Fibroblast of the aortic adventitia (primary cell): ENCODE data around the gene PPP1CC. TPM values are rescaled to one million over a fixed set of nuclear protein-coding genes. Genes with fewer than 3 reads are reported as not detected.
"Not testable (repeated sequence)": the region's sequence is repeated elsewhere in the genome, so short reads cannot be mapped to it uniquely, and the experiment has no call there.

ENCODE experiments used
- DNase-seq: peaks from one replicate; pipeline ENCODE4 v3.0.0-alpha.2; 2010; ENCODE audit warnings: low read depth
- H3K4me3 ChIP-seq: 2 replicates; pipeline ENCODE4 v1.5.1; 2011; ENCODE audit warnings: low read depth, mild to moderate bottlenecking, control low read depth, low read length, moderate library complexity
- total RNA-seq: library from RNA; depleted of rRNA; stranded (reverse); fragments of >200 nt; gene quantifications from 2 replicates; pipeline ENCODE4 v1.2.3, GENCODE V29; 2012; ENCODE audit warnings: low replicate concordance
- TF ChIP-seq, protein P1 (sequence below): IDR thresholded peaks from 2 replicates; pipeline ENCODE4 v1.5.1; 2011; ENCODE audit warnings: mild to moderate bottlenecking, low read length, control low read depth, inconsistent platforms; ENCODE audit not compliant: insufficient read depth

PPP1CC gene
- total RNA-seq, 1 donor = 130 TPM

GRCh38 chr12:110728628-110729027 is 14.1 kb downstream of the PPP1CC start:
- TF ChIP-seq, protein P1, sequence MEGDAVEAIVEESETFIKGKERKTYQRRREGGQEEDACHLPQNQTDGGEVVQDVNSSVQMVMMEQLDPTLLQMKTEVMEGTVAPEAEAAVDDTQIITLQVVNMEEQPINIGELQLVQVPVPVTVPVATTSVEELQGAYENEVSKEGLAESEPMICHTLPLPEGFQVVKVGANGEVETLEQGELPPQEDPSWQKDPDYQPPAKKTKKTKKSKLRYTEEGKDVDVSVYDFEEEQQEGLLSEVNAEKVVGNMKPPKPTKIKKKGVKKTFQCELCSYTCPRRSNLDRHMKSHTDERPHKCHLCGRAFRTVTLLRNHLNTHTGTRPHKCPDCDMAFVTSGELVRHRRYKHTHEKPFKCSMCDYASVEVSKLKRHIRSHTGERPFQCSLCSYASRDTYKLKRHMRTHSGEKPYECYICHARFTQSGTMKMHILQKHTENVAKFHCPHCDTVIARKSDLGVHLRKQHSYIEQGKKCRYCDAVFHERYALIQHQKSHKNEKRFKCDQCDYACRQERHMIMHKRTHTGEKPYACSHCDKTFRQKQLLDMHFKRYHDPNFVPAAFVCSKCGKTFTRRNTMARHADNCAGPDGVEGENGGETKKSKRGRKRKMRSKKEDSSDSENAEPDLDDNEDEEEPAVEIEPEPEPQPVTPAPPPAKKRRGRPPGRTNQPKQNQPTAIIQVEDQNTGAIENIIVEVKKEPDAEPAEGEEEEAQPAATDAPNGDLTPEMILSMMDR = no peak
- no peak overlapping the region for H3K4me3 ChIP-seq
- no peak for DNase-seq

- H3K4me3 ChIP-seq = no peak overlapping the region
- TF ChIP-seq, protein P1 = no peak
- DNase-seq = no peak
These were observed 15.9 kb downstream of the PPP1CC start for GRCh38 chr12:110726708-110727369.

DNA sequence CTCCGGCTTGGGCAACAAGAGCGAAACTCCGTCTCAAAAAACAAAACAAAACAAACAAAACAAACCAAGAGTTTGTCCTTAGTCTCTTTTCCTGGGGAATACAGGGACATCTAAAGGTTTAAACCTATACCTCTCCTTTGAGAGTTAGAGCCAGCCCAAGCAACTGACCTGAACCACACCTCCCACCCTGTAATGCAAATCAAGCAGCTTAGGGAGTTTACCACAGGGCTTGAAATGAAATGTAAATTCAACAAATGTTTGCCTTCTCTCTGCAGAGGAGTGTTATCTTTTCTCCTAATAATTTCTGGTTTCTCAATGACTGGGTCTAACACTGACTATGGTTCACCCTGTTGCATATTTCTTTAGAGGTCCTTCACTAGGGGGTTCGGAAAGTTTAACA is 16.7 kb downstream of the PPP1CC start:
- TF ChIP-seq, protein P1 = no peak
- no peak overlapping the region for H3K4me3 ChIP-seq
- DNase-seq = no peak

- TF ChIP-seq, protein P1 = no peak
- no peak overlapping the region for H3K4me3 ChIP-seq
- DNase-seq = no peak
These were observed 17.4 kb downstream of the PPP1CC start for GRCh38 chr12:110725267-110725666.

DNA sequence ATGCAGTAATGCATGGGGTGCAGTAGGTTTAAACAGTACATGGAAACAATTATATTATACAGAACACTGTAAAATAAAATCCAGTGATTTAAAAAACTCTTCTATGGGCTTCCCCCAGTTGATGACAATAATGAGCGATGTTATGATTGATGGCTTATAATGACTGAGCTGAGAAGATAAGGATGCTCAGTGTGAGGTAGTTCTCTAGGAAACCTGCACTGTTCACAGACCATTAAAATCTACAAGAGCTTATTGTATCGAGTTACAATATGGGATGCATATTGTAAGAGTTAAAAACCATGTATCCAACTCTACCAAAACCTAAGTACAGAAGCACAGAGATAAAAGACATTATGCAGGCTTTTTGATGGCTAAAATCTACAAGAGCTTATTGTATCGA is 19.8 kb downstream of the PPP1CC start:
- H3K4me3 ChIP-seq, DNase-seq: not testable (repeated sequence)

- TF ChIP-seq, protein P1 = no peak
- H3K4me3 ChIP-seq = no peak overlapping the region
- DNase-seq = no peak
These were observed 21.1 kb downstream of the PPP1CC start for GRCh38 chr12:110721570-110721969.

DNA sequence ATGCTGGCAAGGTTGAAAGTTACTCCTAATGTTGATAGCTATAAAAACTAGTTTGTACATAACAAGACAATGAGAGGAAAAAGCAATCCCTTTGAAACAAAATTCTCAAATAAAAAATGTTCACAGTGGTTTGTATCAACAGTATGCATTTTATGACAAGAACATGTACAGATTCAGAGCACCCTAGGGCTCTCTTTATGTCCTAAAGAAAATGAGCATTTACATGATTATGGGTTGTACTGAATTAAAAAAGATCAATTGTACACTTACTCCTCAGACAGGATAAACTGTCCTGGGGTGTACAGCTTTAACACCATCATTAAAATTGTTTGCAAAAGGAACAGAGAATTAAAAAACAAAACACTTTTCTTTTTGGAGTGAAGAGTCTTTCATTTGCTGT is 22.2 kb downstream of the PPP1CC start:
- H3K4me3 ChIP-seq = no peak overlapping the region
- no peak for DNase-seq
- TF ChIP-seq, protein P1 = no peak
